Measurements from ENCODE around the gene MSL3. TPM values are rescaled to one million over a fixed set of nuclear protein-coding genes. Genes with fewer than 3 reads are reported as not detected.

The MSL3 gene
- total RNA-seq, 1 donor from 2014 or later, result 32.1 TPM

DNA sequence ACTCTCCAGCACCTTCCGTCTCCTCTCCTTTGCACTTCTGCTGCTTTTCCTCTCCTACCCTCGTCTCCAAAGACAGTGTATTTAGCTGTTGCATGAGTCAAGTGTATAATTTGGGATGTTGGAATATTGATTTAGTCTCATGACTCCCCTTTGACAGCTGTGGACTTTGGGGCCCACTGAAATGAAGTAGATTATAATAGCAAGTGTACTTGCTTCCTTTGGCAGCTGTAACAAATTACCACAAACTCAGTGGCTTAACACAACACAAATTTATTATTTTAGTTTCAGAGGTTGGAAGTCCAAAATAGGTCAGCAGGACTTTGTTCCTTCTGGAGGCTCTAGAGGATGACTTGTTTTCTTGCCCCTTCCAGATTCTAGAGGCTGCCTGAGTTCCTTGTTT lies 29.5 kb upstream of the MSL3 start:
- Mint-ChIP-seq H3K27ac (no peak overlapping the region), H3K36me3 (ENCODE audit: insufficient read depth) (no peaks in the 10 kb centered on the region), H3K4me3 (ENCODE audit: low read depth) (no peak overlapping the region), H3K9me3 (ENCODE audit: low read depth) (peaks cover 18% of the 10 kb centered on the region), H3K27me3 (peaks cover 7% of the 10 kb centered on the region), H3K4me1 (ENCODE audit: low read depth) (no peaks in the 10 kb centered on the region)
- DNase-seq (ENCODE audit: low spot score, unreplicated experiment), result no peak
- TF ChIP-seq, protein P1, sequence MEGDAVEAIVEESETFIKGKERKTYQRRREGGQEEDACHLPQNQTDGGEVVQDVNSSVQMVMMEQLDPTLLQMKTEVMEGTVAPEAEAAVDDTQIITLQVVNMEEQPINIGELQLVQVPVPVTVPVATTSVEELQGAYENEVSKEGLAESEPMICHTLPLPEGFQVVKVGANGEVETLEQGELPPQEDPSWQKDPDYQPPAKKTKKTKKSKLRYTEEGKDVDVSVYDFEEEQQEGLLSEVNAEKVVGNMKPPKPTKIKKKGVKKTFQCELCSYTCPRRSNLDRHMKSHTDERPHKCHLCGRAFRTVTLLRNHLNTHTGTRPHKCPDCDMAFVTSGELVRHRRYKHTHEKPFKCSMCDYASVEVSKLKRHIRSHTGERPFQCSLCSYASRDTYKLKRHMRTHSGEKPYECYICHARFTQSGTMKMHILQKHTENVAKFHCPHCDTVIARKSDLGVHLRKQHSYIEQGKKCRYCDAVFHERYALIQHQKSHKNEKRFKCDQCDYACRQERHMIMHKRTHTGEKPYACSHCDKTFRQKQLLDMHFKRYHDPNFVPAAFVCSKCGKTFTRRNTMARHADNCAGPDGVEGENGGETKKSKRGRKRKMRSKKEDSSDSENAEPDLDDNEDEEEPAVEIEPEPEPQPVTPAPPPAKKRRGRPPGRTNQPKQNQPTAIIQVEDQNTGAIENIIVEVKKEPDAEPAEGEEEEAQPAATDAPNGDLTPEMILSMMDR (IDR thresholded peaks at IDR 0.05; ENCODE audit: unreplicated experiment), result no peak

GRCh38 chrX:11733614-11734013 lies 24.4 kb upstream of the MSL3 start:
- H3K36me3 Mint-ChIP-seq (ENCODE audit: insufficient read depth), result no peaks in the 10 kb centered on the region
- peaks cover 18% of the 10 kb centered on the region for H3K9me3 Mint-ChIP-seq (ENCODE audit: low read depth)
- no peak overlapping the region for H3K4me3 Mint-ChIP-seq (ENCODE audit: low read depth)
- no peak for DNase-seq (ENCODE audit: low spot score, unreplicated experiment)
- peaks cover 15% of the 10 kb centered on the region for H3K27me3 Mint-ChIP-seq
- TF ChIP-seq, protein P1 (IDR thresholded peaks at IDR 0.05; ENCODE audit: unreplicated experiment), result no peak
- H3K27ac Mint-ChIP-seq, result no peak overlapping the region
- no peaks in the 10 kb centered on the region for H3K4me1 Mint-ChIP-seq (ENCODE audit: low read depth)

GRCh38 chrX:11739776-11740175 lies 18.3 kb upstream of the MSL3 start:
- Mint-ChIP-seq H3K27ac (no peak overlapping the region), H3K36me3 (ENCODE audit: insufficient read depth) (no peaks in the 10 kb centered on the region), H3K4me1 (ENCODE audit: low read depth) (no peaks in the 10 kb centered on the region), H3K9me3 (ENCODE audit: low read depth) (peaks cover 15% of the 10 kb centered on the region), H3K4me3 (ENCODE audit: low read depth) (no peak overlapping the region), H3K27me3 (peaks cover 4% of the 10 kb centered on the region)
- TF ChIP-seq, protein P1 (IDR thresholded peaks at IDR 0.05; ENCODE audit: unreplicated experiment), result no peak
- no peak for DNase-seq (ENCODE audit: low spot score, unreplicated experiment)

DNA sequence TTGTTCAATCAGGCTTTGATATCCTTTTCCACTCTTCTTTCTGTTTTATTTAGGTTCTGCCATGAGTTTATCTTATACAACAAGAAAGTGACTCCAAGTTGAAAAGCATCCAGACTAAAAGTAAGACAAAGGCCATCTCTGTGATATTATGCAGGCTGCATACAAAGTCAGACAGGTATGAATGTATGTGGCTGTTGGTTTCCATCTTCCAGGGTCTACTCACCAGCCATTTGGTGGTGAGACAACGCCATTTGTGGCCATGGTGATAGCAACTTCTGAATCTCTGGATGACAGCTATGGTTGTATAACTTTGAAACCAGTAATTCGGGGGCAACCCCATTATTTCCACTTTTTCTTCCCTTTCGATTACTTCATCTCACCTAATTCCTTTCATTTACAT lies 17.2 kb upstream of the MSL3 start:
- no peaks in the 10 kb centered on the region for H3K36me3 Mint-ChIP-seq (ENCODE audit: insufficient read depth)
- peaks cover 13% of the 10 kb centered on the region for H3K9me3 Mint-ChIP-seq (ENCODE audit: low read depth)
- TF ChIP-seq, protein P1 (IDR thresholded peaks at IDR 0.05; ENCODE audit: unreplicated experiment), result no peak
- no peak for DNase-seq (ENCODE audit: low spot score, unreplicated experiment)
- H3K4me3 Mint-ChIP-seq (ENCODE audit: low read depth), result no peak overlapping the region
- H3K4me1 Mint-ChIP-seq (ENCODE audit: low read depth), result no peaks in the 10 kb centered on the region
- H3K27ac Mint-ChIP-seq, result no peak overlapping the region
- H3K27me3 Mint-ChIP-seq, result peaks cover 3% of the 10 kb centered on the region

- Mint-ChIP-seq H3K9me3 (ENCODE audit: low read depth) (peaks cover 13% of the 10 kb centered on the region), H3K27ac (no peak overlapping the region), H3K36me3 (ENCODE audit: insufficient read depth) (no peaks in the 10 kb centered on the region), H3K4me1 (ENCODE audit: low read depth) (no peaks in the 10 kb centered on the region), H3K4me3 (ENCODE audit: low read depth) (no peak overlapping the region), H3K27me3 (peaks cover 3% of the 10 kb centered on the region)
- TF ChIP-seq, protein P1 (IDR thresholded peaks at IDR 0.05; ENCODE audit: unreplicated experiment), result no peak
- no peak for DNase-seq (ENCODE audit: low spot score, unreplicated experiment)
Measured at GRCh38 chrX:11741574-11741973, 16.5 kb upstream of the MSL3 start.
